ENCODE results near the gene ATG9B. TPM values are rescaled to one million over a fixed set of nuclear protein-coding genes. Genes with fewer than 3 reads are reported as not detected.
A peak's percentile ranks its signal among the peaks of the same experiment; 100 is the strongest.

The ATG9B gene
- total and polyA plus RNA-seq, 2 donors (not counting 1 experiment from before 2014, with no cell fraction given) = 5.1 to 7.2 TPM

DNA sequence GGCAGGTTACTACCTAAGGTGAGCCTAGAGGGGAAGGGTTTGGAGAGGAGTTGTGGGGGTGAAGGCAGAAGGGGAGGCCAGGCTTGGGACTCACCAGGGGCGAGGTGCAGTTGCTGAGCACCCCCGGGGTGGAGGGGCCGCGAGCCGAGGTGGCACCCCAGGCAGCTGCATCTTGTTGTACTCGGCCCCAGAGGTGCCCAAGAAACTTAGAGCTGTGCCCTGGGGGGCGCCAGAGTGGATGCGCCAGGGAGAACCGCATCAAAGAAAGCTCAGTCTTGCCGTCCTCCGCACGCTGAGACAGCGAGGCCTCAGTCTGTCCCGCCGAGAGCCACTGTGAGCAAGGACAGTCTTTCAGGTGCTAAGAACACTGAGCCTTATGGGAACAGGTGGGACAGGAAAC is 7.4 kb downstream of the ATG9B start:
- CTCF ChIA-PET = interaction anchor here (1.0 to 3.1 kb wide), 5 partner anchors 9 to 119 kb away, joined by 3 to 25 read pairs (median 3); partner anchors contain the start of gene ABCB8
- Histone ChIP-seq H3K9ac (ENCODE audit: low read length) (no peak overlapping the region), H3K27ac (ENCODE audit: low read length in 2 of 2) (no peak overlapping the region), H3K79me2 (ENCODE audit: control insufficient read depth, insufficient read depth, low read length) (no peaks in the 10 kb centered on the region), H2AFZ (ENCODE audit: insufficient read depth, low read depth, low read length, poor library complexity, severe bottlenecking) (no peak overlapping the region), H3K4me3 (ENCODE audit: control extremely low read depth in 1 of 5, extremely low read depth in 1 of 5, insufficient read depth in 1 of 5, low read depth in 2 of 5, low read length in 4 of 5) (no peak overlapping the region), H4K20me1 (ENCODE audit: control insufficient read depth, insufficient read depth, low read length, poor library complexity, severe bottlenecking) (no peaks in the 10 kb centered on the region), H3K27me3 (replicated peaks in 1 of 4; ENCODE audit: control extremely low read depth in 1 of 4, control insufficient read depth in 3 of 4, insufficient read depth in 4 of 4, low read length in 3 of 4) (peaks cover 0 to 43% (median 18%) of the 10 kb centered on the region in 4 experiments), H3K9me3 (ENCODE audit: control extremely low read depth in 1 of 3, control insufficient read depth in 2 of 3, insufficient read depth in 1 of 3, low read length in 2 of 3) (peaks cover 0 to 28% (median 0%) of the 10 kb centered on the region in 3 donors), H3K36me3 (replicated peaks in 1 of 2; ENCODE audit: control extremely low read depth in 1 of 2, control insufficient read depth in 1 of 2, extremely low read depth in 1 of 2, insufficient read depth in 2 of 2, low read length in 1 of 2) (no peaks in the 10 kb centered on the region), H3K4me2 (replicated peaks; ENCODE audit: low read depth, low read length, poor library complexity, severe bottlenecking) (no peak overlapping the region), H3K4me1 (ENCODE audit: control insufficient read depth in 2 of 2, insufficient read depth in 2 of 2, low read length in 2 of 2) (peaks cover 36 to 48% of the 10 kb centered on the region in 2 donors)
- TF ChIP-seq, protein P1, sequence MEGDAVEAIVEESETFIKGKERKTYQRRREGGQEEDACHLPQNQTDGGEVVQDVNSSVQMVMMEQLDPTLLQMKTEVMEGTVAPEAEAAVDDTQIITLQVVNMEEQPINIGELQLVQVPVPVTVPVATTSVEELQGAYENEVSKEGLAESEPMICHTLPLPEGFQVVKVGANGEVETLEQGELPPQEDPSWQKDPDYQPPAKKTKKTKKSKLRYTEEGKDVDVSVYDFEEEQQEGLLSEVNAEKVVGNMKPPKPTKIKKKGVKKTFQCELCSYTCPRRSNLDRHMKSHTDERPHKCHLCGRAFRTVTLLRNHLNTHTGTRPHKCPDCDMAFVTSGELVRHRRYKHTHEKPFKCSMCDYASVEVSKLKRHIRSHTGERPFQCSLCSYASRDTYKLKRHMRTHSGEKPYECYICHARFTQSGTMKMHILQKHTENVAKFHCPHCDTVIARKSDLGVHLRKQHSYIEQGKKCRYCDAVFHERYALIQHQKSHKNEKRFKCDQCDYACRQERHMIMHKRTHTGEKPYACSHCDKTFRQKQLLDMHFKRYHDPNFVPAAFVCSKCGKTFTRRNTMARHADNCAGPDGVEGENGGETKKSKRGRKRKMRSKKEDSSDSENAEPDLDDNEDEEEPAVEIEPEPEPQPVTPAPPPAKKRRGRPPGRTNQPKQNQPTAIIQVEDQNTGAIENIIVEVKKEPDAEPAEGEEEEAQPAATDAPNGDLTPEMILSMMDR (IDR thresholded peaks at IDR 0.05) = no peak
- TF ChIP-seq EZH2 (IDR thresholded peaks at IDR 0.05; ENCODE audit: borderline replicate concordance, insufficient read depth, low read depth, low read length, poor library complexity, severe bottlenecking) = no peak
- intact Hi-C loops (cut with micrococcal nuclease) = no loop called here
- Mint-ChIP-seq H3K4me3 (peak overlapping the region; percentile 91), H3K27ac (no peak overlapping the region), H3K9me3 (ENCODE audit: insufficient read depth) (no peaks in the 10 kb centered on the region), H3K27me3 (peaks cover 26% of the 10 kb centered on the region), H3K4me1 (peaks cover 53% of the 10 kb centered on the region)
- DNase-seq (no peak), ATAC-seq (ENCODE audit: low read depth) (no peak)
- POLR2A ChIA-PET = interaction anchor here (2.3 kb wide), 1 partner anchor 11 kb away, joined by 11 read pairs; the partner anchor contains the start of gene ABCB8
- WGBS (ENCODE audit: insufficient coverage) = 91% methylated on average over 15 of the region's 15 CpGs

- ATAC-seq (ENCODE audit: low read depth) (no peak), DNase-seq (no peak)
- Histone ChIP-seq H3K4me1 (ENCODE audit: control insufficient read depth in 2 of 2, insufficient read depth in 2 of 2, low read length in 2 of 2) (peaks cover 36 to 48% of the 10 kb centered on the region in 2 donors), H2AFZ (ENCODE audit: insufficient read depth, low read depth, low read length, poor library complexity, severe bottlenecking) (no peak overlapping the region), H3K27me3 (replicated peaks in 1 of 4; ENCODE audit: control extremely low read depth in 1 of 4, control insufficient read depth in 3 of 4, insufficient read depth in 4 of 4, low read length in 3 of 4) (peaks cover 0 to 41% (median 18%) of the 10 kb centered on the region in 4 experiments), H3K4me2 (replicated peaks; ENCODE audit: low read depth, low read length, poor library complexity, severe bottlenecking) (no peak overlapping the region), H4K20me1 (ENCODE audit: control insufficient read depth, insufficient read depth, low read length, poor library complexity, severe bottlenecking) (no peaks in the 10 kb centered on the region), H3K4me3 (ENCODE audit: control extremely low read depth in 1 of 5, extremely low read depth in 1 of 5, insufficient read depth in 1 of 5, low read depth in 2 of 5, low read length in 4 of 5) (no peak overlapping the region), H3K27ac (ENCODE audit: low read length in 2 of 2) (no peak overlapping the region), H3K9me3 (ENCODE audit: control extremely low read depth in 1 of 3, control insufficient read depth in 2 of 3, insufficient read depth in 1 of 3, low read length in 2 of 3) (peaks cover 0 to 28% (median 0%) of the 10 kb centered on the region in 3 donors), H3K79me2 (ENCODE audit: control insufficient read depth, insufficient read depth, low read length) (no peaks in the 10 kb centered on the region), H3K36me3 (replicated peaks in 1 of 2; ENCODE audit: control extremely low read depth in 1 of 2, control insufficient read depth in 1 of 2, extremely low read depth in 1 of 2, insufficient read depth in 2 of 2, low read length in 1 of 2) (no peaks in the 10 kb centered on the region), H3K9ac (ENCODE audit: low read length) (no peak overlapping the region)
- ChIA-PET POLR2A (no interaction called here), CTCF (interaction anchor here (1.0 to 1.5 kb wide), 3 partner anchors 8 to 118 kb away, joined by 3 read pairs; no protein-coding TSS in a partner anchor)
- Mint-ChIP-seq H3K9me3 (ENCODE audit: insufficient read depth) (no peaks in the 10 kb centered on the region), H3K4me3 (no peak overlapping the region), H3K27me3 (peaks cover 29% of the 10 kb centered on the region), H3K27ac (no peak overlapping the region), H3K4me1 (peaks cover 53% of the 10 kb centered on the region)
- no peak for TF ChIP-seq EZH2 (IDR thresholded peaks at IDR 0.05; ENCODE audit: borderline replicate concordance, insufficient read depth, low read depth, low read length, poor library complexity, severe bottlenecking)
- TF ChIP-seq, protein P1 (IDR thresholded peaks at IDR 0.05) = no peak
- 89% methylated on average over 7 of the region's 8 CpGs for WGBS (ENCODE audit: insufficient coverage)
- intact Hi-C loops (cut with micrococcal nuclease) = no loop called here
Observed at GRCh38 chr7:151016505-151016904, 7.8 kb downstream of the ATG9B start.
